Hepatocyte (in vitro differentiated cells): ENCODE results near the gene GABBR2. TPM values are rescaled to one million over a fixed set of nuclear protein-coding genes. Genes with fewer than 3 reads are reported as not detected.

Experiments used
- DNase-seq: peaks from one replicate; pipeline ENCODE4 v3.0.0-alpha.2; 2016; ENCODE audit warnings: low spot score
- H2AFZ ChIP-seq: fragments of 200-600 bp; sonication (generic); 2 replicates; pipeline ENCODE4 v1.6.0; 2016; ENCODE audit warnings: antibody characterized with exemption, mild to moderate bottlenecking
- H3K27ac ChIP-seq: fragments of 200-600 bp; sonication (generic); 2 replicates; pipeline ENCODE4 v1.5.1; 2016; ENCODE audit warnings: mild to moderate bottlenecking
- H3K27me3 ChIP-seq: fragments of 200-600 bp; sonication (generic); 2 replicates; pipeline ENCODE4 v1.6.1; 2016
- H3K36me3 ChIP-seq: fragments of 200-600 bp; sonication (generic); replicated peaks from 2 replicates; pipeline ENCODE4 v1.5.1; 2016; ENCODE audit warnings: low read depth; ENCODE audit not compliant: insufficient read depth
- H3K4me1 ChIP-seq: fragments of 200-600 bp; sonication (generic); 2 replicates; pipeline ENCODE4 v1.5.1; 2016; ENCODE audit warnings: mild to moderate bottlenecking, moderate library complexity; ENCODE audit not compliant: insufficient read depth
- H3K4me2 ChIP-seq: fragments of 200-600 bp; sonication (generic); 2 replicates; pipeline ENCODE4 v1.6.0; 2016
- H3K4me3 ChIP-seq: fragments of 200-600 bp; sonication (generic); 2 replicates; pipeline ENCODE4 v1.5.1; 2016; ENCODE audit warnings: mild to moderate bottlenecking
- H3K79me2 ChIP-seq: fragments of 200-600 bp; sonication (generic); 2 replicates; pipeline ENCODE4 v1.6.0; 2017; ENCODE audit warnings: mild to moderate bottlenecking
- H3K9me2 ChIP-seq: fragments of 200-600 bp; sonication (generic); replicated peaks from 2 replicates; pipeline ENCODE4 v1.6.0; 2017; ENCODE audit warnings: mild to moderate bottlenecking; ENCODE audit not compliant: insufficient read depth
- H3K9me3 ChIP-seq: fragments of 200-600 bp; sonication (generic); 2 replicates; pipeline ENCODE4 v1.5.1; 2016; ENCODE audit warnings: low read depth, mild to moderate bottlenecking
- H4K20me1 ChIP-seq: fragments of 200-600 bp; sonication (generic); 2 replicates; pipeline ENCODE4 v1.6.0; 2016; ENCODE audit warnings: mild to moderate bottlenecking; ENCODE audit not compliant: insufficient read depth, poor library complexity, severe bottlenecking
- EZH2 ChIP-seq: fragments of 200-600 bp; sonication (generic); IDR thresholded peaks from 2 replicates; pipeline ENCODE4 v1.6.1; 2016; ENCODE audit warnings: antibody characterized with exemption, mild to moderate bottlenecking, borderline replicate concordance
- EZH2phosphoT487 ChIP-seq: fragments of 200-600 bp; sonication (generic); IDR thresholded peaks from one replicate; pipeline ENCODE4 v1.6.1; 2018; ENCODE audit warnings: antibody characterized with exemption, mild to moderate bottlenecking, low read depth, moderate library complexity; ENCODE audit not compliant: unreplicated experiment, severe bottlenecking
- WGBS: methylation state at CpG from one replicate; pipeline ENCODE4 v1.1.6; 2016; ENCODE audit warnings: low lambda C conversion rate; ENCODE audit errors: missing lambda C conversion rate; 5-methylcytosine and 5-hydroxymethylcytosine counted together
- polyA plus RNA-seq: library from polyadenylated mRNA; unstranded; fragments of >200 nt; fragmentation: Nextera tagmentation; extraction: Ambion mirVana; gene quantifications from 2 replicates; pipeline ENCODE4 v1.2.1, GENCODE V29; 2016
- total RNA-seq: library from RNA; depleted of rRNA; stranded (reverse); fragments of >200 nt; gene quantifications from 2 replicates; pipeline ENCODE4 v1.2.3, GENCODE V29; 2014
- TF ChIP-seq, protein P1 (sequence below): fragments of 200-600 bp; sonication (generic); IDR thresholded peaks from 2 replicates; pipeline ENCODE4 v1.5.1; 2016; ENCODE audit warnings: antibody characterized with exemption, mild to moderate bottlenecking; ENCODE audit not compliant: poor library complexity

The GABBR2 gene
- total and polyA plus RNA-seq, 2 experiments from 2014 or later: 0.20 to 0.28 TPM

DNA sequence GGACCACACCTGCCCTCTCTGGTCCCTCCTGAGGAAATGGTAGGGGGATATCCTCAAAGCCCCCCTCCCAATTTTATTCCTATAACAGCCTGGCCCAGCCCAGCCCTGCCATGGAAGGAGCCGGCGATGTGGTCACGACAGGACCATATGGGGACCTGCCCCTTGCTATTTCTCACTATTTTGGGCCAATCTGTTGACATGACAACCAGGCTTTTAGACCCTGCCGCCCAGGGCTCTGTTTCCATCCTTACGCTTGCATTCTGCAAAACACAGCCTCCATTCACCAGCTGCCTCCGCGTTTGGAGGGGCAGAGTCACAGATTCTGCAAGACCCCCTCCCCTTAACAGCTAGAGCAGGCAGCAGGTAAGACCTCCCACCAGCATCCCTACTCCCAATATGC is 112.2 kb downstream of the GABBR2 start:
- DNase-seq: no peak
- no peak overlapping the region for H3K4me2 ChIP-seq
- no peaks in the 10 kb centered on the region for H3K9me3 ChIP-seq
- H3K4me3 ChIP-seq: no peak overlapping the region
- H3K36me3 ChIP-seq: no peaks in the 10 kb centered on the region
- no peaks in the 10 kb centered on the region for H3K9me2 ChIP-seq
- H3K4me1 ChIP-seq: peaks cover 5% of the 10 kb centered on the region
- H3K27ac ChIP-seq: no peak overlapping the region
- no peak overlapping the region for H2AFZ ChIP-seq
- WGBS: 88% methylated on average over 7 of the region's 7 CpGs
- H3K79me2 ChIP-seq: no peaks in the 10 kb centered on the region
- H3K27me3 ChIP-seq: no peaks in the 10 kb centered on the region
- no peaks in the 10 kb centered on the region for H4K20me1 ChIP-seq
- TF ChIP-seq, protein P1, sequence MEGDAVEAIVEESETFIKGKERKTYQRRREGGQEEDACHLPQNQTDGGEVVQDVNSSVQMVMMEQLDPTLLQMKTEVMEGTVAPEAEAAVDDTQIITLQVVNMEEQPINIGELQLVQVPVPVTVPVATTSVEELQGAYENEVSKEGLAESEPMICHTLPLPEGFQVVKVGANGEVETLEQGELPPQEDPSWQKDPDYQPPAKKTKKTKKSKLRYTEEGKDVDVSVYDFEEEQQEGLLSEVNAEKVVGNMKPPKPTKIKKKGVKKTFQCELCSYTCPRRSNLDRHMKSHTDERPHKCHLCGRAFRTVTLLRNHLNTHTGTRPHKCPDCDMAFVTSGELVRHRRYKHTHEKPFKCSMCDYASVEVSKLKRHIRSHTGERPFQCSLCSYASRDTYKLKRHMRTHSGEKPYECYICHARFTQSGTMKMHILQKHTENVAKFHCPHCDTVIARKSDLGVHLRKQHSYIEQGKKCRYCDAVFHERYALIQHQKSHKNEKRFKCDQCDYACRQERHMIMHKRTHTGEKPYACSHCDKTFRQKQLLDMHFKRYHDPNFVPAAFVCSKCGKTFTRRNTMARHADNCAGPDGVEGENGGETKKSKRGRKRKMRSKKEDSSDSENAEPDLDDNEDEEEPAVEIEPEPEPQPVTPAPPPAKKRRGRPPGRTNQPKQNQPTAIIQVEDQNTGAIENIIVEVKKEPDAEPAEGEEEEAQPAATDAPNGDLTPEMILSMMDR: no peak
- no peak for TF ChIP-seq EZH2phosphoT487
- no peak for TF ChIP-seq EZH2

DNA sequence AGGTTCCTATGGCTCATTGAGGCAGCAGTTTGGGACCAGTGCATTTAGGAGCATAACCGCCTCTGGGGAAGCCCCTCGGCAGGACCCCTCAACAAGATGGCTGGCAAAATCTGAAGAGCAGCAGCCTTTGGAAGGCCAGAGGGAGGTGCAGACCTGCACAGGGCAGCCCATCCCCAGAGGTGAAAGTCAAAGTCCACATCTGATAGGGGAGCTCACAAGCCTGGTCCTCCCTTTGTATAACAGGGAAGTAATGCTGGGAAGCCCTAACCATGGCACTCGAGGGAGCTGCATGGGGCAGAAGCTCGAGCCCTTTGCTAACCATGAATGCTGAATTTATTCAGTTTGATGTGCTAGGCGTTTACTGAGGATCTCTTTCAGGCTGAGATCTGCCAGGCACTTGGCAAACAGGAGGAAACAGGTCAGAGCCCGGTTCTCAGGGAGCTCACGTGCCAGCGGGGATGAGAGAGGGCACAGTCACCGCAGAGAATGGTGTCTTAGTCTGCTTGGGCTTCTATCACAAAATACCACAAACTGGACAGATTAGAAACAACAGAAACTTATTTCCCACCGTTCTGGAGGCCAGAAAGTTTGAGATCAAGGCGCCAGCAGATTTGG is 114.1 kb downstream of the GABBR2 start:
- WGBS: 81% methylated on average over 11 of the region's 11 CpGs
- DNase-seq: peak; percentile 48

DNA sequence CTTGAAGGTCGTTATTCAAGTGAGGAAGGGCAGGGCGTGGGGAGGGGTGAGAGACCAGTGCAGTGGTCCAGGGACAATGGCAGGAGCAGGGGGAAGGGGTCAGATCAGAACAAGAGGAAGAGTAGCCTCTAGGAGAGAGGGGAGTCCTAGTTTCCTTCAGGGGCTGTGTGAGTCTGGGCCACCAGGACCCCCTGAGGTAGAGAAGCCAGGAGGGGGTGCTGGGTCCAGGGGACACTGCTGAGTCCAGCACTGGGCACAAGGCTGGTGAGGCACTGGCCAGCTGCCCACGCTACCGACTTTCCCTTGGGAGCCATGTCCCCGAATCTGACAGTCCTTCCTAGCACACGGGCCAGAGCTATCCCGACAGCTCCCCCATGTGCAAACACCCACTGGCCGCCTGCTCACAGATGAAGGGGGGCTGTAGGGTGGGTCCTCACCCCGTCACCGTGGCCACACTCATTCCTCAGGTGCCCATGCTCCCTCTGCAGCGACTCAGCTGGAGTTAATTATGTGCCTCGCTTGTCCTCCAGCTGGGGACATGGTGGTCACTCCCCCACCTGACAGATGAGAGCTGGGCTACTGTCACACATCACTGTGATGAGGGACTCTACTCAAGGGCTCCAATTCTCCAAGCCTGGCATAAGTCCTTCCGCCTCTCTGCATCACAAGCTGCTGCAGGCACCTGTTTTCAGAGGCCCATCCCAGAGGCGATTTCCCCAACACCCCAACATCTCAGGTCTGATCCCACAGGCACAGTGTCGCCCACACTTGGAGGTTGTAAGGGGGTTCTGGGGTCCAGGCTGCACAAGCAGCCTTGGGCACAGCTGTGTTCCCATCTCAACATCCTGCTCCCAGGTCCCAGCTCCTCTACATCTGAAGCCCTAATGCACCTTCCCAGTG is 115.1 kb downstream of the GABBR2 start:
- Histone ChIP-seq H3K36me3 (no peaks in the 10 kb centered on the region), H3K79me2 (no peaks in the 10 kb centered on the region), H3K4me2 (no peak overlapping the region), H3K27me3 (no peaks in the 10 kb centered on the region), H3K4me1 (peaks cover 5% of the 10 kb centered on the region), H3K9me3 (no peaks in the 10 kb centered on the region), H3K9me2 (no peaks in the 10 kb centered on the region), H3K27ac (no peak overlapping the region), H2AFZ (no peak overlapping the region), H3K4me3 (no peak overlapping the region), H4K20me1 (no peaks in the 10 kb centered on the region)
- DNase-seq: no peak
- TF ChIP-seq EZH2 (no peak), EZH2phosphoT487 (no peak)
- TF ChIP-seq, protein P1: no peak
- 89% methylated on average over 15 of the region's 15 CpGs for WGBS

More for the DNA sequence above, 114.1 kb downstream of the GABBR2 start:
- Histone ChIP-seq H3K9me3 (no peaks in the 10 kb centered on the region), H4K20me1 (no peaks in the 10 kb centered on the region), H3K9me2 (no peaks in the 10 kb centered on the region), H3K4me2 (no peak overlapping the region), H3K27ac (peak overlapping the region; percentile 29), H3K4me3 (no peak overlapping the region), H3K4me1 (peaks cover 5% of the 10 kb centered on the region), H3K79me2 (no peaks in the 10 kb centered on the region), H3K36me3 (no peaks in the 10 kb centered on the region), H2AFZ (no peak overlapping the region), H3K27me3 (no peaks in the 10 kb centered on the region)
- TF ChIP-seq EZH2phosphoT487 (no peak), EZH2 (no peak)
- TF ChIP-seq, protein P1: no peak
